PC-9 (cell line): Measurements from ENCODE around the gene KCNK6. TPM values are rescaled to one million over a fixed set of nuclear protein-coding genes. Genes with fewer than 3 reads are reported as not detected.

ENCODE experiments used
- BruUV-seq: library from RNA; stranded (reverse); fragments of 400-500 nt; replicated peaks from 2 replicates; lab custom pipeline; 2021; lab: Mats Ljungman, UMichigan
- CTCF ChIA-PET: fragments of 300-600 bp; sonication (Branson Sonifier 250); formaldehyde crosslinking; loops from one replicate; lab custom pipeline; 2022; ENCODE audit warnings: antibody characterized with exemption; lab: Charles Lee
- POLR2A ChIA-PET: fragments of 300-600 bp; sonication (Branson Sonifier 250); formaldehyde crosslinking; loops from one replicate; lab custom pipeline; 2022; ENCODE audit warnings: antibody characterized with exemption; ENCODE audit not compliant: unreplicated experiment; lab: Charles Lee
- DNase-seq, 2 experiments: peaks; one replicate each; pipeline versions ENCODE4 v3.0.0 to v3.0.0-alpha.2; 2015 to 2022; ENCODE audit warnings: mixed read lengths in 1 of 2
- H2AFZ ChIP-seq: fragments of 200-600 bp; sonication (generic); 2 replicates; pipeline ENCODE4 v1.8.1; 2017; ENCODE audit warnings: antibody characterized with exemption
- H3F3A ChIP-seq: fragments of 200-600 bp; sonication (generic); 2 replicates; pipeline ENCODE4 v1.8.1; 2017; ENCODE audit warnings: antibody characterized with exemption, mild to moderate bottlenecking, low read depth; ENCODE audit not compliant: insufficient read depth
- H3K27ac ChIP-seq: fragments of 200-600 bp; sonication (generic); 2 replicates; pipeline ENCODE4 v1.6.1; 2016; ENCODE audit warnings: mixed run types
- H3K27me3 ChIP-seq: fragments of 200-600 bp; sonication (generic); 2 replicates; pipeline ENCODE4 v1.6.1; 2016; ENCODE audit warnings: low read depth, mixed run types; ENCODE audit not compliant: insufficient read depth
- H3K36me3 ChIP-seq: fragments of 200-600 bp; sonication (generic); 2 replicates; pipeline ENCODE4 v1.6.1; 2016; ENCODE audit warnings: low read depth, mixed run types
- H3K4me1 ChIP-seq: fragments of 200-600 bp; sonication (generic); replicated peaks from 2 replicates; pipeline ENCODE4 v1.6.1; 2016; ENCODE audit warnings: mixed run types; ENCODE audit not compliant: insufficient read depth
- H3K4me2 ChIP-seq: fragments of 200-600 bp; sonication (generic); 2 replicates; pipeline ENCODE4 v1.6.1; 2017; ENCODE audit warnings: mixed run types
- H3K4me3 ChIP-seq: fragments of 200-600 bp; sonication (generic); 2 replicates; pipeline ENCODE4 v1.6.1; 2016; ENCODE audit warnings: mixed run types
- H3K79me2 ChIP-seq: fragments of 200-600 bp; sonication (generic); 2 replicates; pipeline ENCODE4 v1.6.1; 2017; ENCODE audit warnings: low read depth, mixed run types
- H3K9me2 ChIP-seq: fragments of 200-600 bp; sonication (generic); 2 replicates; pipeline ENCODE4 v1.8.1; 2017; ENCODE audit warnings: mild to moderate bottlenecking; ENCODE audit not compliant: insufficient read depth
- H3K9me3 ChIP-seq: fragments of 200-600 bp; sonication (generic); 2 replicates; pipeline ENCODE4 v1.8.1; 2016; ENCODE audit warnings: low read depth; ENCODE audit not compliant: insufficient read depth
- H4K20me1 ChIP-seq: fragments of 200-600 bp; sonication (generic); 2 replicates; pipeline ENCODE4 v1.8.1; 2017; ENCODE audit not compliant: insufficient read depth
- CTCF ChIP-seq: fragments of 200-600 bp; sonication (generic); conservative IDR thresholded peaks from 2 replicates; pipeline ENCODE4 v1.6.1; 2017; ENCODE audit warnings: mixed run types, antibody characterized with exemption, mild to moderate bottlenecking, moderate library complexity
- EZH2 ChIP-seq: fragments of 200-600 bp; sonication (generic); IDR thresholded peaks from 2 replicates; pipeline ENCODE4 v1.8.0; 2017; ENCODE audit warnings: antibody characterized with exemption, low read depth
- intact Hi-C: fragments of 100-400 bp; cut with micrococcal nuclease; formaldehyde crosslinking; loops from one replicate; pipeline ENCODE4 v1.10.0; 2022; ENCODE audit not compliant: unreplicated experiment
- total RNA-seq: library from RNA; stranded (reverse); gene quantifications from 2 replicates; pipeline ENCODE4 v1.2.3, GENCODE V29; 2021

The KCNK6 gene
- total RNA-seq, 1 experiment from 2014 or later, result 6.1 TPM

GRCh38 chr19:38307597-38307996 is 12.0 kb upstream of the KCNK6 start:
- no peaks in the 10 kb centered on the region for H3K9me3 ChIP-seq
- peaks cover 30% of the 10 kb centered on the region for H3K79me2 ChIP-seq
- no peak for DNase-seq
- H3K27ac ChIP-seq, result no peak overlapping the region
- ChIA-PET CTCF (no interaction called here), POLR2A (interaction anchor here (0.7 kb wide), 1 partner anchor 486 kb away, joined by 4 read pairs; no protein-coding TSS in a partner anchor)
- no TSS peak for BruUV-seq
- no peak overlapping the region for H2AFZ ChIP-seq
- no peak overlapping the region for H3K4me3 ChIP-seq
- no peaks in the 10 kb centered on the region for H3K27me3 ChIP-seq
- intact Hi-C loops, result no loop called here
- peaks cover 18% of the 10 kb centered on the region for H3K4me1 ChIP-seq
- no peaks in the 10 kb centered on the region for H3K9me2 ChIP-seq
- peaks cover 3% of the 10 kb centered on the region; the same call in 1 of the 2 replicates for H3K36me3 ChIP-seq
- peaks cover 3% of the 10 kb centered on the region; the same call in 1 of the 2 replicates for H4K20me1 ChIP-seq
- no peak overlapping the region for H3K4me2 ChIP-seq
- TF ChIP-seq EZH2, result no peak
- no peak for TF ChIP-seq CTCF
- H3F3A ChIP-seq, result peaks cover 24% of the 10 kb centered on the region

DNA sequence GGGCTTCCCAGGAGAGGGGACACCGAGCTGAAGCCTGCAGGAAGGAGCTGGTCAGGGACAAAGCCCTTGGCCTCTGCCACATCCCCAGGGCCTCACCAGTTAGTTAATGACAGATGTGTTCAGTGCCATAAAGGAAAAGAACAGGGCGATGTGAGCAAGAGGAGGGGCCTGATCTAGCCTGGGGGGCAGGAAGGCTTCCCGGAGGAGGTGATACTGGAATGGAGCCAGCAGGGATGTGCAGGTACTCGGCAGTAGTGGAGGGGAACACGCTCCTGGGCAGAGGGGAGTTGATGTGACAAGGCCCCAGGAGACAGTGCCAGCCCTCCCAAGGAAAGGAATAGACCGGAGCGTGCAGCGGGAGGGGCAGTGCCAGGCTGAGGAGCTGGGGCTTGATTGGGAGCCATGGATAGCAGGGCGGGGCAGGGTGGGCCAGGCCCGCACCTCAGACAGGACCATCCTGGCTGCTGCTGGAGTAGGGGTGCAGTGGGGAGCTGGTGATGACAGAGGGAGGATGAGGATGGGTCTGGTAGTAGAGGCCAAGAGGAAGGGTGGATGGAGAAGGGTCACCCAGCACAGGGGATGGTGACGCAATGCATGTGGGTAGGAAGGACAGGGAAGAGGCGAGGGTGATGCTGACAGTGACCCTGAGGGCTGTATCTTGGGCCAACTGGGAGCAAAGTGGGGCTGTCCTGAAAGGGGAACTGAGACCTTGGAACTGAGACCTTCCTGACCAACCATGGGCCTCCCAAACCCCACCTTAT is 11.5 kb upstream of the KCNK6 start:
- no peak for DNase-seq
- no peaks in the 10 kb centered on the region for H3K9me2 ChIP-seq
- no peaks in the 10 kb centered on the region for H3K27me3 ChIP-seq
- H4K20me1 ChIP-seq, result peaks cover 3% of the 10 kb centered on the region; the same call in 1 of the 2 replicates
- no peak overlapping the region for H2AFZ ChIP-seq
- POLR2A ChIA-PET, result interaction anchor here (0.6 to 0.7 kb wide), 2 partner anchors 42 to 485 kb away, joined by 4 to 6 read pairs; no protein-coding TSS in a partner anchor
- H3K4me1 ChIP-seq, result peaks cover 12% of the 10 kb centered on the region; the same call in 1 of the 2 replicates
- H3K79me2 ChIP-seq, result peaks cover 24% of the 10 kb centered on the region
- H3K9me3 ChIP-seq, result no peaks in the 10 kb centered on the region
- no peak overlapping the region for H3K4me2 ChIP-seq
- peaks cover 3% of the 10 kb centered on the region; the same call in 1 of the 2 replicates for H3K36me3 ChIP-seq
- intact Hi-C loops, result no loop called here
- no peak overlapping the region for H3K4me3 ChIP-seq
- peaks cover 19% of the 10 kb centered on the region; the same call in 1 of the 2 replicates for H3F3A ChIP-seq
- BruUV-seq, result no TSS peak
- no peak for TF ChIP-seq EZH2
- CTCF ChIA-PET, result no interaction called here
- H3K27ac ChIP-seq, result no peak overlapping the region

DNA sequence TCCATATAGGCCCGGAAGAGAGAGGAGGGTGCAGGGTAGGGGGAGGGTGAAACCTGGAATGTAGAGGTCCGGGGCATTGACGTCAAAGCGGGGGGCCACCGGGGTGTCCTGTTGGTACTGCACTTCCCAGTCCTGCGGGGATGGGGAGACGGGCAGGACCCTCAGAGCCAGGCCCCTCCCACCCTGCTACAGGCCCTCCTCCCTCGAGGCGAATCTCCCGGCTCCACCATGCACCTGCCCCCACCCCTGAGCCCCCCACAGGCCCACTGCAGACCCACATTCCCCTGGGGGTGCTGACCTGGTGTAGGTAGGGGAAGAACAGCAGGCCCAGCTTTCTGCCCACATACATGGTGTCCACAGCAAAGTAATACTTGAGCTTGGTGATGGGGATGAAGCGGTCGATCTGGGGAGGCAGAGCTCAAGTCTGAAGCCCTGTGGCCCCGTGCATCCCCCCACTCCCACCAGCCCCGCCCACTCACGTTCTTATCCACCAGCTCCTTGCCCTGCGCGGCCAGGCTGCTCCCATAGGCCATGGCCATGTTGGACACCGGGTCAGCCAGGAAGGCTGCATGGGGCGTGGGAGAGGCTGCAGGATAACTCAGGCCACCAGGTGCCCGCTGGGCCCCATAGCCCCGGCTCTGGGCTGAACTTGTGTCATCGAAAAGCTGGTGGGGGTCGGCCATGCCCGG is 10.6 kb upstream of the KCNK6 start:
- CTCF ChIA-PET, result no interaction called here
- Histone ChIP-seq H3K27me3 (no peaks in the 10 kb centered on the region), H3K9me2 (no peaks in the 10 kb centered on the region), H4K20me1 (peaks cover 3% of the 10 kb centered on the region; the same call in 1 of the 2 replicates), H3K4me2 (no peak overlapping the region), H3F3A (peaks cover 27% of the 10 kb centered on the region; the same call in 1 of the 2 replicates), H2AFZ (no peak overlapping the region), H3K4me1 (peaks cover 11% of the 10 kb centered on the region; the same call in 1 of the 2 replicates), H3K27ac (no peak overlapping the region), H3K36me3 (peaks cover 3% of the 10 kb centered on the region; the same call in 1 of the 2 replicates), H3K79me2 (peaks cover 17% of the 10 kb centered on the region), H3K4me3 (no peak overlapping the region), H3K9me3 (no peaks in the 10 kb centered on the region)
- POLR2A ChIA-PET, result interaction anchor here (0.6 kb wide), 1 partner anchor 43 kb away, joined by 6 read pairs; no protein-coding TSS in a partner anchor
- DNase-seq, result no peak
- TF ChIP-seq EZH2 (no peak), CTCF (no peak)
- intact Hi-C loops, result no loop called here
- no TSS peak for BruUV-seq
